ENCODE data around the gene NRARP. TPM values are rescaled to one million over a fixed set of nuclear protein-coding genes. Genes with fewer than 3 reads are reported as not detected.

Gene NRARP
- total RNA-seq, 1 experiment from 2014 or later = 1.0 TPM

Other genes with a start within 250 kb of the NRARP start
- gene ENTPD2, start 248.2 kb downstream of the NRARP start, total RNA-seq (2014; rRNA removed; shearing (Covaris generic)) = 1.9 and 2.0 TPM in 2 replicates
- 69.7 and 71.0 TPM in 2 replicates for gene SAPCD2, start 231.7 kb downstream of the NRARP start, total RNA-seq (2014; rRNA removed; shearing (Covaris generic))
- gene UAP1L1, start 224.8 kb downstream of the NRARP start, total RNA-seq (2014; rRNA removed; shearing (Covaris generic)) = 12.6 and 13.8 TPM in 2 replicates
- gene MAN1B1, start 215.3 kb downstream of the NRARP start, total RNA-seq (2014; rRNA removed; shearing (Covaris generic)) = 38.4 and 42.6 TPM in 2 replicates
- gene DPP7, start 187.5 kb downstream of the NRARP start, total RNA-seq (2014; rRNA removed; shearing (Covaris generic)) = 12.6 and 13.4 TPM in 2 replicates
- gene GRIN1, start 163.1 kb downstream of the NRARP start, total RNA-seq (2014; rRNA removed; shearing (Covaris generic)) = 0.49 and 2.0 TPM in 2 replicates
- 0.24 and 0.53 TPM in 2 replicates for gene LRRC26, start 132.2 kb downstream of the NRARP start, total RNA-seq (2014; rRNA removed; shearing (Covaris generic))
- not detected in 2 replicates for gene TMEM210, start 130.2 kb downstream of the NRARP start, total RNA-seq (2014; rRNA removed; shearing (Covaris generic))
- gene ANAPC2, start 113.7 kb downstream of the NRARP start, total RNA-seq (2014; rRNA removed; shearing (Covaris generic)) = 29.7 and 38.7 TPM in 2 replicates
- 73.0 and 88.1 TPM in 2 replicates for gene SSNA1, start 113.6 kb downstream of the NRARP start, total RNA-seq (2014; rRNA removed; shearing (Covaris generic))
- 14.0 and 14.8 TPM in 2 replicates for gene TPRN, start 101.5 kb downstream of the NRARP start, total RNA-seq (2014; rRNA removed; shearing (Covaris generic))
- 57.3 and 60.5 TPM in 2 replicates for gene TMEM203, start 96.6 kb downstream of the NRARP start, total RNA-seq (2014; rRNA removed; shearing (Covaris generic))
- gene NDOR1, start 96.6 kb downstream of the NRARP start, total RNA-seq (2014; rRNA removed; shearing (Covaris generic)) = 12.5 and 17.2 TPM in 2 replicates
- 0.23 and 0.43 TPM in 2 replicates for gene RNF208, start 80.0 kb downstream of the NRARP start, total RNA-seq (2014; rRNA removed; shearing (Covaris generic))
- 1.7 TPM in 2 replicates for gene CYSRT1, start 77.1 kb downstream of the NRARP start, total RNA-seq (2014; rRNA removed; shearing (Covaris generic))
- not detected in 2 replicates for gene RNF224, start 74.8 kb downstream of the NRARP start, total RNA-seq (2014; rRNA removed; shearing (Covaris generic))
- gene SLC34A3, start 71.4 kb downstream of the NRARP start, total RNA-seq (2014; rRNA removed; shearing (Covaris generic)) = 0.06 TPM in 1 of 2 replicates, not detected in the other
- 528 and 565 TPM in 2 replicates for gene TUBB4B, start 61.0 kb downstream of the NRARP start, total RNA-seq (2014; rRNA removed; shearing (Covaris generic))
- gene STPG3, start 51.0 kb downstream of the NRARP start, total RNA-seq (2014; rRNA removed; shearing (Covaris generic)) = not detected in 2 replicates
- gene NELFB, start 46.9 kb downstream of the NRARP start, total RNA-seq (2014; rRNA removed; shearing (Covaris generic)) = 65.5 and 66.8 TPM in 2 replicates
- 4.0 and 4.4 TPM in 2 replicates for gene TOR4A, start 24.5 kb downstream of the NRARP start, total RNA-seq (2014; rRNA removed; shearing (Covaris generic))
- 1.8 and 1.9 TPM in 2 replicates for gene EXD3, start 120.9 kb upstream of the NRARP start, total RNA-seq (2014; rRNA removed; shearing (Covaris generic))
- not detected in 2 replicates for gene NOXA1, start 121.1 kb upstream of the NRARP start, total RNA-seq (2014; rRNA removed; shearing (Covaris generic))
- gene ENTPD8, start 139.1 kb upstream of the NRARP start, total RNA-seq (2014; rRNA removed; shearing (Covaris generic)) = not detected in 2 replicates
- 35.4 and 40.3 TPM in 2 replicates for gene NSMF, start 157.1 kb upstream of the NRARP start, total RNA-seq (2014; rRNA removed; shearing (Covaris generic))
- gene PNPLA7, start 248.1 kb upstream of the NRARP start, total RNA-seq (2014; rRNA removed; shearing (Covaris generic)) = 0.14 and 0.43 TPM in 2 replicates
- 12.3 and 15.6 TPM in 2 replicates for gene MRPL41, start 249.6 kb upstream of the NRARP start, total RNA-seq (2014; rRNA removed; shearing (Covaris generic))

Data from SJCRH30 (cell line).